HG02571 (cell line): ENCODE data around the gene CDCA7.
"Not testable (repeated sequence)": the region's sequence is repeated elsewhere in the genome, so short reads cannot be mapped to it uniquely, and the experiment has no call there.

Source experiments
- ATAC-seq: cut with Tn5 transposase; IDR thresholded peaks from one replicate; pipeline ENCODE4 v1.9.1; 2021; ENCODE audit warnings: mild to moderate bottlenecking, moderate library complexity; ENCODE audit not compliant: unreplicated experiment

CDCA7 gene

DNA sequence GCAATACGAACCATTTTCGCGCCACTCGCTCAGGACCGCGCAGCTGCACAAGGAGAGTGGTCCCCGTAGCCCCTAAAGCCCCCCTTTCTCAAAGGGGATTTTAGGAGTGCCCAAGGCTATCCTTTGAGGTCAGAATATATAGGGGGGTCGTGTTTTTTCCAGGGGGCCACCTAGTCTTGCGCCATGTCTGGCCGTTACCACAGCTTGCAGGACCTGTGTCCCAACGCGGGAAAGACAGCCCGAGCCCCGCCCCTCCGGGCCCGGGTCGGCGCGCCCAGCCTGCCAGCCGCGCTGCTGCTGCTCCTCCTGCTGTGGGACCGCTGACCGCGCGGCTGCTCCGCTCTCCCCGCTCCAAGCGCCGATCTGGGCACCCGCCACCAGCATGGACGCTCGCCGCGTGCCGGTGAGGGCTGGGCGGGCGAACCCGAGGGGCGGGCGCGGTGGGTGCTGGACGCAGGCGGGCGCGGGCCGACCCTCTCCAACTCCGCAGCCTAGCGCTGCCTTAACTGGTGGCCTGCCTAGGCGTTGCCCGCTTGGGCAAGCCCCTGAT is at the start of gene CDCA7:
TSS of gene CDCA7 (plus strand) at position 291 of the 550 bp plus-strand sequence. CDS start at position 383, 92 bp downstream.
- ATAC-seq: peak; percentile 47

DNA sequence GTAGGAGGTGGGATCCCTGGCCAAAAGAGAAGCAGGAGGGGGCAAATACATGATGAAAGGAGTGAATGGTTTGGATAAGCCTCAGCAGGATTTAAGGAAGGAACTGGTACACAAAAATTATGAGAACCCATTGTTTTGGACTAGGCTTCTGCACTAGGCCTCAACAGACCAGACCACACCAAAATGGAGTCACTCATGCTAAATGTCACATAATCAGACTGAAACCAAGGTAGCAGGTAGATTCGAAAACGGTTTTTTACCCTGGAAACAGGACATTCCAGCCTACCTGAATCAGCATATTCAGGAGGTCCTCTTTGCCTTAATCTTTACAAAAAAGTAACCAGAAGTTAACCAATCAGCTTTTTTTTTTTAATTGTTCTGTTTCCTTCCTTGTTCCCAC is 49.4 kb upstream of the CDCA7 start:
- ATAC-seq: no peak

DNA sequence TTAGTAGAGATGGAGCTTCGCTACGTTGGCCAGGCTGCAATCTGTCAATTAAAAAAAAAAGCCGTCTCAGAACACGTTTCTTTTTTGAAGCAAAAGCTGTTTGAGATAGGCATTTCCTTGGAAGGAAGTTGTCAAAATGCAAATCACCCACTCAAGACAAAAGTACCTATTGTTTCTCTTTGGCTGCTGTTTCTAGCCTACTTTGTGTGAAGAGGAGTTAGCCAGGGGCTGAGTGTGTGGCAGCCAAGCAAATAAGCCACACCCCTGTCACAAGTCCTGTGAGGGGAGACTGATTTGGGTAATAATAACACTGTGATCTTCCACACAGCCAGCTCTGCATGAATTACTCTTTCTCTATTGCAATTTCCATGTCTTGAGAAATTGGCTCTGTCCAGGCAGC is 47.4 kb upstream of the CDCA7 start:
- peak; percentile 74 for ATAC-seq

DNA sequence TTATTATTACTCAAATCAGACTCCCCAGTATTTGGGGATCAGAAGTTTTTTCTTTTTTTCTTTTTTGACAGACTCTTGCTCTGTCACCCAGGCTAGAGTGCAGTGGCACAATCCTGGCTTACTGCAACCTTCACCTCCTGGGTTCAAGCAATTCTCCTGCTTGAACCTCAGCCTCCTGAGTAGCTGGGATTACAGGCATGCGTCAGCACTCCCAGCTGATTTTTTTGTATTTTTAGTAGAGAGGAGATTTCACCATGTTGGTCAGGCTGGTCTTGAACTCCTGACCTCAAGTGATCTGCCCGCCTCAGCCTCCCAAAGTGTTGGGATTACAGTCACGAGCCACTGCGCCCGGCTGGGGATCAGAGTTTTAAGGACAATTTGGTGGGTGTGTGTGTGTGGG is 45.3 kb upstream of the CDCA7 start:
- not testable (repeated sequence) for ATAC-seq

DNA sequence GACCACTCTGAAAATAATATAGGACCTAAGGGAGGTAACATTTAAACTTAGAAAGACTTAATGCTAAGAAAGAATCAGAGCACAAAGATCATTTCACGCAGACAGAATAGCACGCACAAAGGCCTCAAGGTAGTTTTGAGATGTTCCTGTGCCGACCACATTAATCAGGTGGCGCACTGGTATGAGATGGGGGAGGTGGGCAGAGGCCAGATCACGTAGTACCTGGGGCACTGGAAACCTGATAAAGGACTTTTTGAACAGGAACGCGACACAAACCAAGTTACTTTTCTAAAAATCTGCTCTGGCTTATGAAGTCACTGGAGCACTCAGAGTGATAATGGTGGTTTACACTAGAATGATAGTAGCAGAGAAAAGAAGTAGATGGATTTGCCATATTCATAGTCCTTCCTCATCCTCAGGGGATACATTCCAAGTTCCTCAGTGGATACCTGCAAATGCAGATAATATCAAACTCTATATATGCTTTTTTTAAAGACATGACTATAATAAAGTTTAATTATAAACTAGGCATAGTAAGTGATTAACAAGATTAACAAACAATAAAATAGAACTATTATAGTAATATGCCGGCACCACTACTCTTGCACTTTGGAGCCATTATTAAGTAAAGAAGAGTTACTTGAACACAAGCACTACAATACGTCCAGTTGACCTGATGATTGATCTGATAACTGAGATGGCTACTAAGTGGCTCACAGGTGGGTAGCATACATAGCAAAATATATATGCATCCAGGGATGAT is 42.6 kb upstream of the CDCA7 start:
- no peak for ATAC-seq

DNA sequence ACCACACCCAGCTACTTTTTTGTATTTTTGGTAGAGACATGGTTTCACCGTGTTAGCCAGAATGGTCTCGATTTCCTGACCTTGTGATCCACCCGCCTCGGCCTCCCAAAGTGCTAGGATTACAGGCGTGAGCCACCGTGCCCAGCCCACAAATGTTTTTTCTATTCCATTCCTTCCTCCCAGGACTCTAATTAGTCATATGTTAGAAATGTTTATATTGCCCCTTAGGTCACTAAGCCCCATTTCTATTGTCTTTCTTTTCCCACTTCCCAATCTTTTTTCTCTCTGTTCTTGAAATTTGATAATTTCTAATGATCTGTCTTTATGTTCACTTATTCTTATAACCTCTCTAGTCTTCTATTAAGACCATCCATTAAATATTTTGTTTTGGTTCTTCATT is 31.3 kb upstream of the CDCA7 start:
- no peak for ATAC-seq

DNA sequence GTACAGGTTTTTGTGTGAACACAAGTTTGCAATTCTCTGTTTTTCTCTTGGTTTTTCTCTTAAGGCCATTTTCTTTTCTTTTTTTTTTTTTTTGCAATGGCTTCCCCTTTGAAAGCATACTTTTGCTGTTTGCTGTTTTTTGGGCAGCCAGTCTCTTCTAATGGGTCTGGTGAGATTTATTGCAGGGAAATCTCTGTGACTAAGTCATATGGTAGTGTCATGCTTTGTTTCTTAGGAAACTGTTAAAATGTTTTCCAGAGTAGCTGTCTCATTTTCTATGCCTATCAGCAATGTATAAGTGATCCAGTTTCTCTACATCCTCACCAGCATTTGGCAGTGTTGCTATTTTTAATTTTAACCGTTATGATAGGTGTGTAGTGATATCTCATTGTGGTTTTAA is 27.9 kb upstream of the CDCA7 start:
- no peak for ATAC-seq

DNA sequence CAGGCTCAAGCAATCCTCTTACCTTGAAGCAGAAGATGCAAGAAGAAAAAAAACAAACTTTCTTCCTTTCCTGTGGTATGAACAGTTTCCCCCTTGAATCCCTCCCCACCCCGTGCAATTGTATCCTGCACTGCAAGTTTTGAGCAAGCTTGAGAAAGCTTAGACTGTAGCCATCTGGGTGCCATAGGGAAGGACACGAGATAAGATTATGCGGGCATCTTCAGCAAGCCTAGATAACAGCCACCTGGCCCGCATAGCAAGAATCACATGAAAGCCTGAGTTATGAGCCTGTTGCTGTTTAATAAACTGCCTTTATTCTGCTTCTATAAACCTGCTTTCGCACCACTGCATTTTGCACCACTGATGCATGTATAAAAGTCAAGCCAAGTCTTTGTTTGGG is 27.3 kb upstream of the CDCA7 start:
- no peak for ATAC-seq

DNA sequence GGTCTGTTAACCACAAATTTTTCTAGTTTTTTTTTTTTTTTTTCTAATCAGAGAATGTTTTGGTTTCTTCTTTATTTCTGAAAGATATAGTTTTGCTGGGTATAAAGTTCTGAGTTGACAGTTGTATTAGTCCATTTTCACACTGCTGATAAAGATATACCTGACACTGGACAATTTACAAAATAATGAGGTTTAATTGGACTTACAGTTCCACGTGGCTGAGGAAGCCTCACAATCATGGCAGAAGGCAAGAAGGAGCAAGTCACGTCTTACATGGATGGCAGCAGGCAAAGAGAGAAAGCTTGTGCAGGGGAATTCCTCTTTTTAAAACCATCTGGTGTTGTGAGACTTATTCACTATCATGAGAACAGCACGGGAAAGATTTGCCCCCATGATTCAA is 21.7 kb upstream of the CDCA7 start:
- ATAC-seq: not testable (repeated sequence)

DNA sequence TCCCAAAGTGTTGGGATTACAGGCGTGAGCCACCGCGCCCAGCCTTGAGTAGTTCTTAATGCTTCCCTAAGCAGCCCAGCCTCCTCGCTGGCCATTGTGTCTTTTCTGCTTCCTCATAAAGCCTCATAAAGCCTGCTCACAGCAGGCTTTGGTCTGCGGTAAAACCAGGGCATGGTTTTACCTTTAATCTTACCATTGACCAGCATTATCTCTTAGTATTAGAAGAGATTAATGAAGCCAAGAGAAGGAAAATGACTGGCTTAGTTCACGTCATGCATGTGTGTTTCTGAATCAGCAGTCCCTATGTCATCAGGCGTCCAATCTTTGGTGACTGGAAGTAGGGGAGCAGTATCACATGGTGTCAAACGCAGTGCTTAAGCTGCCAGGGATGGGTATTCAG is 14.9 kb upstream of the CDCA7 start:
- ATAC-seq: no peak

DNA sequence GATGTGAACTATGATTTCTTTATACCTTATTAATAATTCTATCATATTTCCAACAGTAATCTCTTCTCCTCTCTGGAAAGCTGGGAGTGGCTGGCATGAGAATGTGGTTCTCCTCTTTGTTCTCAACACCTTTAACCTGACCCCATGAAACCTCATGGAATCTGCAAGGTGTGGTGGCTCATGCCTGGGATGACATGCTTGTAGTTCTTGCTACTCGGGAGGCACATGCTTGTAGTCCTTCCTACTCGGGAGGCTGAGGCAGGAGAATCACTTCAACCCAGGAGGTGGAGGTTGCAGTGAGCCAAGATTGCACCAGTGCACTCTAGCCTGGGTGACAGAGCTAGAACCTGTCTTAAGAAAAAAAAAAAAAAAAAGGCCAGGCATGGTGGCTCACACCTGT is 10.8 kb upstream of the CDCA7 start:
- ATAC-seq: no peak

DNA sequence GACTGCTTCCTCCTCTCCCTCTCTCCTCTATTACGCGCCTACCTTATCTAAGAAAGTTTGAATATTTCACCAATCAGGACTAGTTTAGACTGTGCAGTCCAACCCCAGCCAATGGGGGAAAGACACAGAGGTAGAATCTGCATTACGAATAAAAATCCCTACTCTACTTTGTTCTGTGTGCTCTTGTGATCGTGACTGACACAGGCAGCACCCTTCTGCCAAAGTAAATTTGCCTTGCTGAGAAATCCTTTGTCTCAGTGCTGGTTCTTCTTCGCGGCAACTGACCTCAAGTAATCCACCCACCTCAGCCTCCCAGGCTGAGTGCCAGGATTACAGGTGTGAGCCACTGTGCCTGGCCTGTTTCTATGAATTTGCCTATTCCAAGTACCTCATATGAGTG is 8.6 kb upstream of the CDCA7 start:
- ATAC-seq: no peak

DNA sequence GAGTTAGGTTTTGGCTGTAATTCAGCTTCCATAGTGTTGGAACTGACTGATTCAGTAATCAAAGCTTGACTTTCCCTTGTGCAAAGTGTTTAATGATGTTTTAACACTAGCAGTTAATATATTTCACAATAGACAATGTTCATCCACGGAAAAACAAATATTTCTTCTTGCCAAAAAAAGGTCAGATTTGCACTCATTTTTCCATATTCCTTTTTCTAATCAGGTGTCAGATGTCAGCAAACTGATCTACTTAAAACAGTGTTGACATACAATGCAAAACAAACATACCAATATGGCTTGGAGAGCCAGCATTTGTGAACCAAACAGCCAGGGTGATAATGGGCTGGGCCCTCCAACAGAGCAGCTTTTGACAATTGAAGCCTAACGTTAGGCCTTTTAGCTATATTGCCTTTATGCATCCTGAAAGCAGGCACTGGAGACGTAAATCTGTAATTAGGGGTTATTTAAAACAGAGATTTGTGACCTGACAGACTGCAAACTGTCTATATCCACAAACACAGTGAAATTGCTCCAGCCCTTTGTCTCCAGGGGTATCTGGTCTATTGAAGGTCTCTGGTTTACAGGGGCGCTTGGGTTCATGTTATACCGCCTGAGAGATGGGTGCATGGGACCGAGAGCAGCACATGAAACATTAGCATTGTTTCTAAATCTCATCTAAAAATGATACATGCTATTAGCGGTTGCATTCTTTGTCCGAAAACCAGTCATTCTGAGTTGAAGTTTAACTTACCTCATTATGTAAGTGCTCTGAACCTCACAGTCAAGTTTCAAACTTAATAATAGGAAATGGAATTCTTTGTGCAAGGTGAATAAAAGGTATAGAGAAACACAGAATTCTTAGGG is 7.1 kb upstream of the CDCA7 start:
- ATAC-seq: no peak

DNA sequence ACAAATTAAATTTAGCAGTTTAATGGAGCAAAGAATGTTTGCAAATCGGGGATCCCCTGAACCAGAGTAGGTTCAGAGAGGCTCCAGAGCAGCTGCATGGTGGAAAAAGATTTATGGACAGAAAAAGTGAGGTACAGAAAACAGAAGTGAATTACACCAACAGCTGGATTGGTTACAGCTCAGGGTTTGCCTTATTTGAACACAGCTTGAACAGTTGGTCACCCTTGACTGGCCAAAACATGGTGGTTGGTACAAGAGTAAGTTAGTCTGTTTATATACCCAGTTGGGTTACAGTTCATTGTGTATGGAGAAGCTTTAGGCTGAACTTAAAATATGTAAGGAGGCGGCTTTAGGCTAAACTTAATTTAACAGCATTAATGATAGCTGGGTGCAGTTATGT is 5.4 kb upstream of the CDCA7 start:
- ATAC-seq: no peak

DNA sequence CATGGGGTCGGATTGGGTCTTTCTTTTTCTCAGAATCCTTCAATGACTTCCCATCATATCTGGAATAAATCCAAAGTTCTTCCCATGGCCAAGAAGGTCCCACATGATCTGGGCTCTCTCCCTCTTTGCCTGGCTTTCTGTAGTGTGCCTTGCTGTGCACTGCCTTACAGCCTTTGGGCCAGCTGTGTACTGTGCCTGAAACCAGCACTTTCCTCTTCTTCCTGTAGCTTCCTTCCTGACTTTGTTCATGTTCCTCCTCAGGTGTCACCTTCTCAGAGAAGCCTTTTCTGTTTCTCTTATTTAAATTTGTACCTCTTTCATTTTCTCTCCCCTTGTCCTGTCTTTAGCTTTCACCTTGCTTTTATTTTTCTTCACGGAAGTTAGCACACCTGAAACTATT is 4.3 kb upstream of the CDCA7 start:
- ATAC-seq: no peak

DNA sequence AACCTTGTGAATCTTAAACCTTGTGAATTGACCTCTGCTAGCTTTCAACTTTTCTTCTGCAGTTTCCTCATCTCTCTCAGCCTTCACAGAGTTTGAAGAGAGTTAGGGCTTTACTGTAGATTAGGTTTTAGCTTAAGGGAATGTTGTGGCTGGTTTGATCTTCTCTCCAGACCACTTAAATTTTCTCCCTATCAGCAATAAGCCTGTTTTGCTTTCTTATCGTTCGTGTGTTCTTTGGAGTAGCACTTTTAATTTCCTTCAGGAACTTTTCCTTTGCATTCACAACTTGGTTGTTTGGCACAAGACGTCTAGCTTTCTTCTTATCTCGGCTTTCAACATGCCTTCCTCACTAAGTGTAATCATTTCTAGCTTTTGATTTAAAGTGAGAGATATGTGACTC is 2.8 kb upstream of the CDCA7 start:
- no peak for ATAC-seq

DNA sequence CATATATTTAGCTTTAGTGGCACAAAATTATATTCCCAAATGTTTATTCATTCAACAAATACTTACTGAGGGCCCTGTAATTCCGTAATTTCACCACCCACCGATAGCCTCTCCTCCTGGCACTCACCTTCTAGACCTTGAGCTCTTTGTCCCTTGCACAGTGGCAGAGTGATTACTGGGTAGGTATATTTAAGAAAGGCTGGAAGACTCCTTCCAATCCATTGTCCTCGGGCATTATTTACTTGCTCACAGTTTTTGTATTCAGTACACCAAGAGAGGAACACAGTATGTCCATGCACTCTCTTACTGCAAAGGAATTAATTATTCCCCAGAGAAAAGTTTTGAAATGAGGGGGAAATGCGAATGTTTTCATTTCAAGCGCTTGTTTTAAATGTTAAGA is 1.1 kb upstream of the CDCA7 start:
- no peak for ATAC-seq

DNA sequence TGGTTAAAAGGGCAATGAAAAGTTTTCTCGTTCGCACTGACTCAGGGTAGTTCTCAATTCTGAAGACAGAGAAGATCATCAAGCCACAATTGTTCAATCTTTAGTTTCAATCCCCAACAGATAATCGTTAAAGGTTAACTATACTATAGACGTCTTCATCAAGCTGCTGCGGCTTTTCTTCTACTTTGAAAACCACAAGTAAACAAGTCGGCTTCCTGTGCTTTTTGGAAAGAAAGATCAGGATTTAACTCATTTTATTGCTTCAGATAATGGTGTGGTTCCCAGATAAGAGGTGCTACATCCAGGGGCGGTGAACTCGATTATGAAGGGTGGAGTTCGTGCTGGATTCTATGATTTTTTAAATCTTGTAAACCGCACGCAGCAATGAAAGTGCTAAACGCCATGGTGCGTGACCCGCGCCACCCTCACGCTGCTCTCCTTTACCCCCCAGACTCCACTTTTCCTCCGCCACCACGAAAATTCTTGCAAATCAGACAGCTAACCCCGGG is 545 bp upstream of the CDCA7 start:
- peak; percentile 12 for ATAC-seq

DNA sequence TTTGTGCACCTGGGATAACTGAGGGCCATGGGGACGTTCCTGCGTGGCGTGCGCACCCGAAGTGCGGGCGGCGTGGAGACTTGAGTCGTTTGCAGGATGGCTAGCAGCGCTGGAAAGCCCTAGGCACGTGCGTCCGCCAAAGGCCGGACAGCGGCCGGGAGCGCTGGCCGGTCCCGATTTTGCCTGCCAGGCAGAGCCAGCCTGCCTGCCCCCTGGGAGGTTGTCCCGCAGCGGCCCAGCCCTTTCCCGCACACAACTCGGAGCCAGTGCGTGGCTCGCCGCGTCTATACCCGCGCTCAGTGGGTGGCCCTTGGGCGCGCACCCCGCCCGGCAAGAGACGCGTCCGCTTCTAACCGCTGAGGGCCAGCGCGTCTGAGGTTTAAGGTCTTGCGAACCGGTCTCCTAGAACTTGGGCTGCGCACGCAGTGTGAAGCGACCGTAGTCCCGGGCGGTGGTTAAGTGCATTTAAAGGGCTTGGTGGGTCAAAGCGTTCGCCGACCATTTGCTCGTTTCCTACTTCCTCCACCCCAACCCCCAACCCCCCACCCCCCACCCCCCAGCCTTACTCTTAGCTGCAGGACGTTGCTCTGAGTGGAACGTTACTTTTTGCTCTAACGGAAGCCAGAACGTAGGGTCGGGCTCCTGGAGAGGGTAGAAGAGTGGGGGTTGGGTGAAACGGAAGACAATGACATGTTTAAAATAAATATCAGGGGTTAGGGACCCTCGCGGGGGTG is 627 bp downstream of the CDCA7 start:
- ATAC-seq: peak; percentile 33

DNA sequence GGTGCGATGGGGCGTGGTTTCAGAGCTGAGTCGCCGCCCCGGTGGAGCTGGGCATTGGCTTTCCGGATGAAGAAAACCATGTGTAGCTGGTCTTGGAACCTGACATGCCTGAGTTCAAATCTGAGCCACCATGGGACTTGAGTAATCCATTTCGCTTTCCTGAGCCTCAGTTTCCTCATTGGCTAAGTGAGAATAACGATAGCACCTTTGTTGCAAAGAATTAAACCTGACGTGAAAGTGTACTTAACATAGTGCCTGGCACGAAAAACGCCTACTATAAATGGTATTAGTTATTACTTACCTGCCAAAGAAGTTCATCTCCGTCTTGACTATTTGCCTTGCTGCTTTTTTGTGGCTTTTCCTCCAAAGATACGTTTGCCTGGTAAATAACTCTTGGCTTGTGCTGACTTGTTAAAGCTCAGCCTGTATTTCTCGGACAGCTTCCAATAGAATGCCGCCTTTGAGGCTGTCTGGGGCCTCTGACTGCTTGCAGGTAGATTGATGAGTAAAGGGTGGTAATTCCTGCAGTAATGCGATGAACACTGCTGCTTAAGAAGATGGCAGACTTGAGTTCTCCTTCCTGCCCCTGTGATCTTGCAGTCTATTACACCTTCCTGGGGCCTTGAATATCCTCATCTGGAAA is 1.3 kb downstream of the CDCA7 start:
- ATAC-seq: no peak

DNA sequence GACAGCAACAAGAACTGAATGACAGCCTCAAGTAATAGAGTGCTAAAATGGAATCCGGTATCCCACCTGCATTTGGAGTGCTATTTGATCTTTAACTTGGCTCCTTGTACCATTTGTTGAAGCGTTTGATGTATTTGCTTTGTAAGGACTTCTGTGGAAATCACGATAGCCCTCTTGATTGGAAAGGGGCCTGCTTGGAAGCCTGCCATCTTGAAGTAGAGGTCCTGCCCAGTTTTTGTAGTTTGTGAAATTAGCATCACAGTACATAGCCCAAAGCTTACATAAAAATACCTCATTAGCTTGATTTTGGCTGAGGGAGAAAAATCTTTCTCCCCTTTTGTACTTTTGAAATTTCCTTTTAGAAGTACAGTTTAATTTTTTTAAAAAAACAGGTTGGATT is 2.7 kb downstream of the CDCA7 start:
- no peak for ATAC-seq
